Neural crest cell (in vitro differentiated cells): ENCODE data around the gene LY6G6C. TPM values are rescaled to one million over a fixed set of nuclear protein-coding genes. Genes with fewer than 3 reads are reported as not detected.
A peak's percentile ranks its signal among the peaks of the same experiment; 100 is the strongest.

Experiments used
- DNase-seq: peaks from one replicate; pipeline ENCODE4 v3.0.0; 2021; ENCODE audit warnings: low read depth, mixed read lengths, low spot score
- H3K27ac Mint-ChIP-seq: one replicate; pipeline ENCODE4 v1.8.0; 2021; ENCODE audit warnings: mild to moderate bottlenecking, mixed read lengths; ENCODE audit not compliant: unreplicated experiment
- H3K27me3 Mint-ChIP-seq: 2 replicates; pipeline ENCODE4 v1.8.0; 2021; ENCODE audit warnings: low read depth, mild to moderate bottlenecking, mixed read lengths
- H3K36me3 Mint-ChIP-seq: 2 replicates; pipeline ENCODE4 v1.8.0; 2021; ENCODE audit warnings: low read depth, mild to moderate bottlenecking, mixed read lengths
- H3K4me1 Mint-ChIP-seq: 2 replicates; pipeline ENCODE4 v1.8.0; 2021; ENCODE audit warnings: mixed read lengths
- H3K4me3 Mint-ChIP-seq: one replicate; pipeline ENCODE4 v1.8.0; 2021; ENCODE audit warnings: mild to moderate bottlenecking, mixed read lengths
- H3K9me3 Mint-ChIP-seq: 2 replicates; pipeline ENCODE4 v1.8.0; 2021; ENCODE audit warnings: mixed read lengths
- total RNA-seq: library from RNA; stranded (reverse); gene quantifications from 2 replicates; pipeline ENCODE4 v1.2.1, GENCODE V29; 2021
- TF ChIP-seq, protein P1 (sequence below): fragments of 200-600 bp; sonication (generic); conservative IDR thresholded peaks from 2 replicates; pipeline ENCODE4 v1.5.0; 2021; ENCODE audit warnings: antibody characterized with exemption, mild to moderate bottlenecking

The LY6G6C gene
- total RNA-seq, 1 donor from 2014 or later = 1.2 TPM

DNA sequence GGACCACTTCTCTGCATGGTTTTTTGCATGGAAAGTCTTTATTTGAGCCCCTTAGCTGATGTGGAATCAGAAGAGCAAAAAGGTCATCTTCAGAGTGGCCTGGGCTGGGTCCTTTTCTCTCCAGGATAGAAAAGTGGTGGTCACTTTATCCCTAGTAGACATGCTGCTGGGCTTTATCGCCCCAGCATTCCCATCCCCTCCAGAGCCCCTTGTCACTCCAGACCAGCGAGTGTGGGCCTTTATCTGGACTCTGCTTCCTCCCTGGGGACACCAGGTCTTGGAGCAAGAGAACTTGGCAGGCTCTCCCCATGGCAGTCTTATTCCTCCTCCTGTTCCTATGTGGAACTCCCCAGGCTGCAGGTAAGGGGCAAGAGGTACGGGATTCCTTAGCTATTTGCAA lies 14.9 kb downstream of the LY6G6C start, which contains the start of gene LY6G6F:
Gene LY6G6F, plus strand, starts transcription at position 268 of the 400 bp plus-strand sequence. Its CDS starts 41 bp downstream, at position 309.
- no peak for DNase-seq
- Mint-ChIP-seq H3K27me3 (no peaks in the 10 kb centered on the region), H3K27ac (no peak within 1 kb of the TSS), H3K4me3 (peak within 1 kb of the TSS; percentile 65), H3K36me3 (no peaks in the 10 kb centered on the region), H3K4me1 (peaks cover 11% of the 10 kb centered on the region), H3K9me3 (no peaks in the 10 kb centered on the region)
- TF ChIP-seq, protein P1, sequence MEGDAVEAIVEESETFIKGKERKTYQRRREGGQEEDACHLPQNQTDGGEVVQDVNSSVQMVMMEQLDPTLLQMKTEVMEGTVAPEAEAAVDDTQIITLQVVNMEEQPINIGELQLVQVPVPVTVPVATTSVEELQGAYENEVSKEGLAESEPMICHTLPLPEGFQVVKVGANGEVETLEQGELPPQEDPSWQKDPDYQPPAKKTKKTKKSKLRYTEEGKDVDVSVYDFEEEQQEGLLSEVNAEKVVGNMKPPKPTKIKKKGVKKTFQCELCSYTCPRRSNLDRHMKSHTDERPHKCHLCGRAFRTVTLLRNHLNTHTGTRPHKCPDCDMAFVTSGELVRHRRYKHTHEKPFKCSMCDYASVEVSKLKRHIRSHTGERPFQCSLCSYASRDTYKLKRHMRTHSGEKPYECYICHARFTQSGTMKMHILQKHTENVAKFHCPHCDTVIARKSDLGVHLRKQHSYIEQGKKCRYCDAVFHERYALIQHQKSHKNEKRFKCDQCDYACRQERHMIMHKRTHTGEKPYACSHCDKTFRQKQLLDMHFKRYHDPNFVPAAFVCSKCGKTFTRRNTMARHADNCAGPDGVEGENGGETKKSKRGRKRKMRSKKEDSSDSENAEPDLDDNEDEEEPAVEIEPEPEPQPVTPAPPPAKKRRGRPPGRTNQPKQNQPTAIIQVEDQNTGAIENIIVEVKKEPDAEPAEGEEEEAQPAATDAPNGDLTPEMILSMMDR = no peak

DNA sequence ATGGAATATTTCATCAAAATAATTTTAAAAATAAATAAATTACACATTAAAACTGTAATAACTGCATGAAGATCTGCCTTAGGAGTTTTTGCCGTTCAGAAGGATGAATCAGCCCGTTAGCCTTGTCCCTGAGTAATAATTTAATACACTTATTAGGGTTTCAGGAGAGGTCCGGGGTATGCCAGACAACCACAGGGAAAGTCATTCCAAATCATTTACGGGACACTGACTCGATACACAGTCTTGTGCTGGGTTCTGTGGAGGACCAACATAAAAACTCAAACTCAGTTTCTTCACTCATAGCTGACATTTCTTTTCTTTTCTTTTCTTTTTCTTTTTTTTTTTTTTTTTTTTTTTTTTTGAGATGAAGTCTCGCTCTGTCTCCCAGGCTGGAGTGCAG lies 15.6 kb downstream of the LY6G6C start:
- DNase-seq = no peak
- H3K36me3 Mint-ChIP-seq = no peaks in the 10 kb centered on the region
- no peaks in the 10 kb centered on the region for H3K9me3 Mint-ChIP-seq
- TF ChIP-seq, protein P1 = no peak
- H3K27ac Mint-ChIP-seq = no peak overlapping the region
- peaks cover 18% of the 10 kb centered on the region for H3K4me1 Mint-ChIP-seq
- H3K27me3 Mint-ChIP-seq = no peaks in the 10 kb centered on the region
- no peak overlapping the region for H3K4me3 Mint-ChIP-seq

GRCh38 chr6:31702819-31703716 lies 18.5 kb downstream of the LY6G6C start, which contains the start of gene ABHD16A:
ABHD16A (minus strand) TSS chr6:31703324; CDS start chr6:31703281, 43 bp downstream.
- Mint-ChIP-seq H3K9me3 (no peaks in the 10 kb centered on the region), H3K4me3 (peak within 1 kb of the TSS; percentile 94), H3K27me3 (no peaks in the 10 kb centered on the region), H3K27ac (peak within 1 kb of the TSS; percentile 91), H3K36me3 (peaks cover under 1% of the 10 kb centered on the region), H3K4me1 (peaks cover 20% of the 10 kb centered on the region)
- TF ChIP-seq, protein P1 = peak; percentile 20
- peak; percentile 94 for DNase-seq

DNA sequence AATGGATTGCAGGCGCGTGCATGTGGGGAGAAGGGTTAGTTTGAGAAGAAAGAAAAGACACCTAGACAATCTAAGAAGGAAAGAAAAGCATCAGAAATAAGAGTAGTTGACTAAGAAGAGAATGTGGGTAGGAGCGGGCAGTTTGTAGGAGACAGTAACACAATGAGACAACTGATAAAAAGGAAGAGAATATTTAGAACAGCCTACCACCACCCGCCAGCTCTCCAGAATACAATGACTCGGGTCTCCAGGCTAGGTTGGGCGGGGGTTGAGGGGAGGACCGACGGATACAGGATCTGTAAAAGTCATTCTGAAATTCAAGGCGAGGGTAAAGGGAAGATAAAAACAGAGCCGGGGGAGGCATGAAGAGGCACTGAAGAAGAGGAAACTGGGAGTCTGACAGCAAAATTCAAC lies 19.1 kb downstream of the LY6G6C start:
- H3K4me3 Mint-ChIP-seq = peak overlapping the region; percentile 94
- peaks cover 5% of the 10 kb centered on the region for H3K36me3 Mint-ChIP-seq
- TF ChIP-seq, protein P1 = no peak
- no peaks in the 10 kb centered on the region for H3K9me3 Mint-ChIP-seq
- peak overlapping the region; percentile 91 for H3K27ac Mint-ChIP-seq
- H3K27me3 Mint-ChIP-seq = no peaks in the 10 kb centered on the region
- DNase-seq = no peak
- peaks cover 20% of the 10 kb centered on the region for H3K4me1 Mint-ChIP-seq

GRCh38 chr6:31701666-31702404 lies 19.7 kb downstream of the LY6G6C start:
- peaks cover 20% of the 10 kb centered on the region for H3K4me1 Mint-ChIP-seq
- no peaks in the 10 kb centered on the region for H3K27me3 Mint-ChIP-seq
- H3K27ac Mint-ChIP-seq = peak overlapping the region; percentile 91
- no peak for DNase-seq
- H3K4me3 Mint-ChIP-seq = peak overlapping the region; percentile 94
- TF ChIP-seq, protein P1 = no peak
- H3K36me3 Mint-ChIP-seq = peaks cover 5% of the 10 kb centered on the region
- H3K9me3 Mint-ChIP-seq = no peaks in the 10 kb centered on the region
